ENCODE data around the gene ADCY9.

Gene ADCY9

DNA sequence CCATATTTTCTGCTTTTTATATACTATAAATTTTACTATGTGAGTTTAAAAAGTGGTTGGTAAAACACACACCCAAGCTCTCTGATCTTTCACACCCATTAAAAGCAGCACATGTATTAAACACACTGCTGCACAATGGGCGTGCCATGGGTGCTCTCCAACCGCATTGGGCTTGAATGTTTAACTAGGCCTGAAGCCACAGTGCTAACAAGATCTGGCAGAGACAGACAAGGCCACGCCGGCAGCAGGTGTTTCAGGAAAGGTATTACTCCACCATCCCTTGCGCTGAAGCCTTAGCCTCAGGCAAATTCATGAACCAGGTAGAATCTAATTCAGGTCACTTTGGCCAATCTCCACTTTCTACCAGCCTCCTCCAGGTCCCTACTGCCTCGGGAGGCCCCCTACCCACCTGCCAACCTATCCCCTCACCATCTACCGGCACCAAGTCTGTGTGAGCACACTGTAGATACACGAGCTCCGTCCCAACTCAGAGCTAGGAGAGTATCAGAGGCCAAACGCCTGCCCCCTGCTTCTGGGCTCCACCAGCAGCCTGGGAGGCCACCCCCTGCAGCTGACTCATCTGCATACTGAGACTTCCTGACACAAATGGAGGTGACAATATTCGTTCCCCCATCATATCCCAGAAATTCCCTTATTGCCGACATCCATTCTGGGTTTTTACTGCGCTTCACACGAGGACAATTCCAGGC, 95.0 kb downstream of the ADCY9 start:
- H2BK12ac ChIP-seq (ENCODE audit: low read length in 2 of 2), result no peak overlapping the region
- H4K91ac ChIP-seq (ENCODE audit: low read length), result no peak overlapping the region
- no peak overlapping the region for H3K9ac ChIP-seq (ENCODE audit: low read length)
- no peaks in the 10 kb centered on the region for H3K9me3 ChIP-seq (ENCODE audit: control insufficient read depth, low read length)
- peak overlapping the region in 1 of 2 experiments; percentile 26 for H3K14ac ChIP-seq (ENCODE audit: low read length in 2 of 2)
- no peak overlapping the region for H2AK5ac ChIP-seq (ENCODE audit: low read length, severe bottlenecking)
- no peak overlapping the region for H3K27ac ChIP-seq (ENCODE audit: low read length, poor library complexity, severe bottlenecking)
- no peaks in the 10 kb centered on the region for H3K27me3 ChIP-seq (ENCODE audit: control insufficient read depth in 1 of 2, insufficient read depth in 1 of 2, low read length in 2 of 2)
- no peak overlapping the region for H2BK120ac ChIP-seq (ENCODE audit: low read depth, low read length)
- H3K4me2 ChIP-seq (ENCODE audit: low read length, poor library complexity, severe bottlenecking), result no peak overlapping the region
- WGBS, result 78% methylated on average over 14 of the region's 14 CpGs
- no peak overlapping the region for H3K4me3 ChIP-seq (ENCODE audit: insufficient read depth in 1 of 2, low read depth in 1 of 2, low read length in 2 of 2)
- H3K18ac ChIP-seq (ENCODE audit: low read depth in 1 of 2, low read length in 2 of 2), result no peak overlapping the region
- no peak overlapping the region for H2BK5ac ChIP-seq (ENCODE audit: low read depth, low read length, poor library complexity, severe bottlenecking)
- H3K4me1 ChIP-seq (ENCODE audit: control insufficient read depth, insufficient read depth, low read depth, low read length), result peaks cover 14% of the 10 kb centered on the region
- no peak overlapping the region for H2BK15ac ChIP-seq (ENCODE audit: low read depth, poor library complexity, severe bottlenecking)
- DNase-seq, result no peak
- no peak overlapping the region for H3K23ac ChIP-seq (ENCODE audit: low read length in 2 of 2)
- peaks cover 3 to 4% of the 10 kb centered on the region in 2 experiments for H3K36me3 ChIP-seq (ENCODE audit: control insufficient read depth in 1 of 2, insufficient read depth in 2 of 2, low read depth in 1 of 2, low read length in 2 of 2)
- H4K8ac ChIP-seq (ENCODE audit: low read length), result no peak overlapping the region
- H3K79me1 ChIP-seq (replicated peaks; ENCODE audit: low read length, poor library complexity, severe bottlenecking), result peaks cover 5% of the 10 kb centered on the region
- H2AFZ ChIP-seq (ENCODE audit: low read depth, low read length), result no peak overlapping the region
- no peak overlapping the region for H3K4ac ChIP-seq (ENCODE audit: low read depth in 1 of 2, low read length in 2 of 2)

DNA sequence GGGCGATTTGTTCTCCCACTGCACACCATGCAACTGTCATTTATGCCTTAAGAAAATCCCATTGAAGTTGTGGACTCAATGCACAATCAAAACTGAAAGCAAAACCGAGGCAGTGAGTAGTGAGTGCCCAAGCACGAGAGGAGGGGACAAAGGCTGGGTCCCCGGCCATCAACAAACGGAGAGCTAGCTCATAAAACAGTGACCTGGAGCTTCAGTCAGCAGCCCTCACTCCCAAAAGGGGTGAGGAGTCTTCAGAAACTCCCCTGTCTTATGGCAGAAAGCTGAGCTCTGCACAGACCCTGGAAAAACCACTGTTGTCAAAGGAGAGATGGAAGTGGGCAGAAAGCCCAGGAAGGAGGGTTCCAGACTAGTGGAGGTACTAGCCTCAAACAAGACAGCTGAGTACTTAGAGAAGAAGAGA, 96.9 kb downstream of the ADCY9 start:
- WGBS, result 95% methylated on average over 5 of the region's 5 CpGs
- H4K91ac ChIP-seq (ENCODE audit: low read length), result no peak overlapping the region
- H3K14ac ChIP-seq (ENCODE audit: low read length in 2 of 2), result no peak overlapping the region
- H2AK5ac ChIP-seq (ENCODE audit: low read length, severe bottlenecking), result no peak overlapping the region
- no peak overlapping the region for H2AFZ ChIP-seq (ENCODE audit: low read depth, low read length)
- no peaks in the 10 kb centered on the region for H3K9me3 ChIP-seq (ENCODE audit: control insufficient read depth, low read length)
- H2BK120ac ChIP-seq (ENCODE audit: low read depth, low read length), result no peak overlapping the region
- H2BK5ac ChIP-seq (ENCODE audit: low read depth, low read length, poor library complexity, severe bottlenecking), result no peak overlapping the region
- peak overlapping the region in 1 of 2 experiments; percentile 82 for H3K4me3 ChIP-seq (ENCODE audit: insufficient read depth in 1 of 2, low read depth in 1 of 2, low read length in 2 of 2)
- no peak overlapping the region for H3K23ac ChIP-seq (ENCODE audit: low read length in 2 of 2)
- peaks cover 3% of the 10 kb centered on the region for H3K79me1 ChIP-seq (replicated peaks; ENCODE audit: low read length, poor library complexity, severe bottlenecking)
- no peaks in the 10 kb centered on the region for H3K27me3 ChIP-seq (ENCODE audit: control insufficient read depth in 1 of 2, insufficient read depth in 1 of 2, low read length in 2 of 2)
- no peak overlapping the region for H2BK12ac ChIP-seq (ENCODE audit: low read length in 2 of 2)
- peak overlapping the region; percentile 33 for H4K8ac ChIP-seq (ENCODE audit: low read length)
- peaks cover 0 to 3% of the 10 kb centered on the region in 2 experiments for H3K36me3 ChIP-seq (ENCODE audit: control insufficient read depth in 1 of 2, insufficient read depth in 2 of 2, low read depth in 1 of 2, low read length in 2 of 2)
- H3K27ac ChIP-seq (ENCODE audit: low read length, poor library complexity, severe bottlenecking), result no peak overlapping the region
- no peak overlapping the region for H3K4me2 ChIP-seq (ENCODE audit: low read length, poor library complexity, severe bottlenecking)
- H3K4ac ChIP-seq (ENCODE audit: low read depth in 1 of 2, low read length in 2 of 2), result no peak overlapping the region
- peak overlapping the region; percentile 89 for H3K9ac ChIP-seq (ENCODE audit: low read length)
- peak overlapping the region in 1 of 2 experiments; percentile 28 for H3K18ac ChIP-seq (ENCODE audit: low read depth in 1 of 2, low read length in 2 of 2)
- peaks cover 21% of the 10 kb centered on the region for H3K4me1 ChIP-seq (ENCODE audit: control insufficient read depth, insufficient read depth, low read depth, low read length)
- no peak overlapping the region for H2BK15ac ChIP-seq (ENCODE audit: low read depth, poor library complexity, severe bottlenecking)
- peak; percentile 60 for DNase-seq

- WGBS, result 92% methylated on average over 12 of the region's 12 CpGs
- Histone ChIP-seq H3K4me2 (ENCODE audit: low read length, poor library complexity, severe bottlenecking) (no peak overlapping the region), H2AK5ac (ENCODE audit: low read length, severe bottlenecking) (no peak overlapping the region), H3K79me1 (replicated peaks; ENCODE audit: low read length, poor library complexity, severe bottlenecking) (peaks cover 3% of the 10 kb centered on the region), H2BK12ac (ENCODE audit: low read length in 2 of 2) (no peak overlapping the region), H2BK15ac (ENCODE audit: low read depth, poor library complexity, severe bottlenecking) (no peak overlapping the region), H3K4me3 (ENCODE audit: insufficient read depth in 1 of 2, low read depth in 1 of 2, low read length in 2 of 2) (no peak overlapping the region), H2AFZ (ENCODE audit: low read depth, low read length) (no peak overlapping the region), H3K9me3 (ENCODE audit: control insufficient read depth, low read length) (no peaks in the 10 kb centered on the region), H3K18ac (ENCODE audit: low read depth in 1 of 2, low read length in 2 of 2) (no peak overlapping the region), H3K27me3 (ENCODE audit: control insufficient read depth in 1 of 2, insufficient read depth in 1 of 2, low read length in 2 of 2) (no peaks in the 10 kb centered on the region), H4K8ac (ENCODE audit: low read length) (no peak overlapping the region), H3K4me1 (ENCODE audit: control insufficient read depth, insufficient read depth, low read depth, low read length) (peaks cover 21% of the 10 kb centered on the region), H2BK5ac (ENCODE audit: low read depth, low read length, poor library complexity, severe bottlenecking) (no peak overlapping the region), H3K9ac (ENCODE audit: low read length) (peak overlapping the region; percentile 89), H3K4ac (ENCODE audit: low read depth in 1 of 2, low read length in 2 of 2) (no peak overlapping the region), H3K14ac (ENCODE audit: low read length in 2 of 2) (no peak overlapping the region), H3K27ac (ENCODE audit: low read length, poor library complexity, severe bottlenecking) (no peak overlapping the region), H4K91ac (ENCODE audit: low read length) (no peak overlapping the region), H3K36me3 (ENCODE audit: control insufficient read depth in 1 of 2, insufficient read depth in 2 of 2, low read depth in 1 of 2, low read length in 2 of 2) (peaks cover 0 to 3% of the 10 kb centered on the region in 2 experiments), H2BK120ac (ENCODE audit: low read depth, low read length) (no peak overlapping the region), H3K23ac (ENCODE audit: low read length in 2 of 2) (no peak overlapping the region)
- DNase-seq, result peak; percentile 36
These were observed 97.9 kb downstream of the ADCY9 start for GRCh38 chr16:4018391-4018790.

GRCh38 chr16:4017807-4018206, 98.4 kb downstream of the ADCY9 start:
- Histone ChIP-seq H3K18ac (ENCODE audit: low read depth in 1 of 2, low read length in 2 of 2) (no peak overlapping the region), H3K27me3 (ENCODE audit: control insufficient read depth in 1 of 2, insufficient read depth in 1 of 2, low read length in 2 of 2) (no peaks in the 10 kb centered on the region), H3K9ac (ENCODE audit: low read length) (no peak overlapping the region), H3K14ac (ENCODE audit: low read length in 2 of 2) (no peak overlapping the region), H2BK5ac (ENCODE audit: low read depth, low read length, poor library complexity, severe bottlenecking) (no peak overlapping the region), H2AFZ (ENCODE audit: low read depth, low read length) (no peak overlapping the region), H3K27ac (ENCODE audit: low read length, poor library complexity, severe bottlenecking) (no peak overlapping the region), H4K8ac (ENCODE audit: low read length) (no peak overlapping the region), H3K9me3 (ENCODE audit: control insufficient read depth, low read length) (no peaks in the 10 kb centered on the region), H3K79me1 (replicated peaks; ENCODE audit: low read length, poor library complexity, severe bottlenecking) (peaks cover 3% of the 10 kb centered on the region), H3K4me1 (ENCODE audit: control insufficient read depth, insufficient read depth, low read depth, low read length) (peaks cover 22% of the 10 kb centered on the region), H2BK15ac (ENCODE audit: low read depth, poor library complexity, severe bottlenecking) (no peak overlapping the region), H3K23ac (ENCODE audit: low read length in 2 of 2) (no peak overlapping the region), H3K4me2 (ENCODE audit: low read length, poor library complexity, severe bottlenecking) (no peak overlapping the region), H2BK12ac (ENCODE audit: low read length in 2 of 2) (no peak overlapping the region), H2BK120ac (ENCODE audit: low read depth, low read length) (no peak overlapping the region), H2AK5ac (ENCODE audit: low read length, severe bottlenecking) (peak overlapping the region; percentile 9), H3K36me3 (ENCODE audit: control insufficient read depth in 1 of 2, insufficient read depth in 2 of 2, low read depth in 1 of 2, low read length in 2 of 2) (no peaks in the 10 kb centered on the region), H4K91ac (ENCODE audit: low read length) (no peak overlapping the region), H3K4me3 (ENCODE audit: insufficient read depth in 1 of 2, low read depth in 1 of 2, low read length in 2 of 2) (no peak overlapping the region), H3K4ac (ENCODE audit: low read depth in 1 of 2, low read length in 2 of 2) (no peak overlapping the region)
- no peak for DNase-seq
- WGBS, result 97% methylated on average over 14 of the region's 14 CpGs
